ENCODE results near the gene SIGLEC1.

The SIGLEC1 gene

DNA sequence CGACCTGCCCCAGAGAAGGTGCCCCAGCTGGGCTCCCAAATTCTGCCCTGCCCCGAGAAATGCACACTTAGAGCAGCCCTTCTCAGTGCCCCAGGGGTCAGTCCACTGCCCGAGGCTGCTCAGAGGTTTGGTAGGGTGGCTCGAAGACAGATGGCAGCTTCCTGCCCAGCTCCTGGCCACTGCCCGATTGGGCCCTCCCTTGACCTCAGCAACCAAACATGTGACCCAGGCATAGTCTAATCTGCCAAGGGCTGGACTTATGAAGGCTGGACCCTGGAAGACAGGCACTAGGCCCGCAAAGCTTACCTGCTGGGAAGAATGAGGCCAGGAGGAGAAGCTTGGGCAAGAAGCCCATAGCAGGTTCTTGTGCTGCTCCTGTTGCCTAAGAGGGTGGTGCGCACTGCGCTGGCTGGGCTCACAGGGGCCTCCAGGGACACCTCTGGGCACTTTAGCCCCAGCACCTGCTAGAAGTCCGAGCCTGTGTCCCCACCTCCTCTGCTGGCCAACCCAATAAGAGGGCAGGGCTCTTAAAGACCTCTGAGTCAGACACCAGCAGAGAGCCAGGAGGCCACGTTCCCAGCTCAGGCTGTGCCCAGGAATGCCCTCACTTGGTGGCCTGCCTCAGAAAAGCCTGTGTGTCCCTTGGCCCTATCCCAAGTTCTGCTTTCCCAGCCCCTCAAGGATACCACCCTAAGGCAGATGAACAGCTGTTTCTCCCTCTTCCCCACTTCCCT is 5.5 kb downstream of the SIGLEC1 start:
- H3K4me3 ChIP-seq (ENCODE audit: low read depth, low read length): no peak overlapping the region
- no peak overlapping the region for H3K27ac ChIP-seq (ENCODE audit: low read depth, low read length)
- no peaks in the 10 kb centered on the region for H3K36me3 ChIP-seq (ENCODE audit: control insufficient read depth, insufficient read depth, low read length)
- H3K27me3 ChIP-seq (ENCODE audit: control insufficient read depth, insufficient read depth, low read length): no peaks in the 10 kb centered on the region; the same call in 1 of the 2 replicates
- H3K9ac ChIP-seq (ENCODE audit: low read length): no peak overlapping the region
- no peaks in the 10 kb centered on the region for H3K9me3 ChIP-seq (ENCODE audit: control insufficient read depth, insufficient read depth, low read depth, low read length)
- 0 out of 2 replicates have a peak, but pooled peaks cover 6% of the 10 kb centered on the region for H3K4me1 ChIP-seq (ENCODE audit: control insufficient read depth, insufficient read depth, low read length)

DNA sequence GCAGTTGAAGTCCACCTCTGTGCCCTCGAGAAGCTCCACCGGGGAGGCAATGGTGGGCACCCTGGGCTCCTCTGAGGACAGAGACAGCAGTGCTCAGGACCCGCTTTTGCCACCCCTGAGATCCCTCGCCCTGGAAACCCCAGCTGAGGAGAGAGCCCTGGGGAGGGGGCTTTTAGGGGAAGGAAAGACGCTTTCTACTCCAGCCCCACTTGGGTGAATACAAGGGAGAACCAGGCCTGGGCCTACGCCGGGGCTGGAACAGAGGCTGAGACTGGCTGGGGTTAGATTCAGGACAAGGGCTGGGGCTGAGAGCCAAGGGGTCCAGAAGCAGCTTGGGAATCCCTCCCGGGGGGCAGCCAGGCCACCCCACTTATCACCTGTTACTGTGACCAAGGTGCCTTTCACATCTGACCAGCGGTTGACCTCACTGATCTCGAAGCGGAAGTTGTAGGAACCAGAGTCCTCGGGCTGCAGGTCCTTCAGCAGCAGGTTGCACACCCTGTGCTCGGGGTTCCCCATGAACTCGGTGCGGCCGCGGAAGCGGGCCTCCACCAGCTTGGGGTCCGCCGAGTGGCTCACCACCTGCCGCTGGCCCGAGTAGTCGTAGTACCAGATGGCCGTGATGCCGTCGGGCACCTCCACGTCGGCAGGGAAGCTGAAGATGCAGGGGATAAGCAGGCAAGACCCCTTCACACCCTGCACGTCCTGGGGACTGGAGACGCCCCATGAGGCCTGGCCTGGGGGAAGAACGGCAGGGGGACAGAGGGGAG is 6.2 kb downstream of the SIGLEC1 start:
- no peaks in the 10 kb centered on the region for H3K9me3 ChIP-seq (ENCODE audit: control insufficient read depth, insufficient read depth, low read depth, low read length)
- H3K27ac ChIP-seq (ENCODE audit: low read depth, low read length): no peak overlapping the region
- H3K9ac ChIP-seq (ENCODE audit: low read length): no peak overlapping the region
- H3K4me3 ChIP-seq (ENCODE audit: low read depth, low read length): no peak overlapping the region
- 0 out of 2 replicates have a peak, but pooled peaks cover 6% of the 10 kb centered on the region for H3K4me1 ChIP-seq (ENCODE audit: control insufficient read depth, insufficient read depth, low read length)
- no peaks in the 10 kb centered on the region; the same call in 1 of the 2 replicates for H3K27me3 ChIP-seq (ENCODE audit: control insufficient read depth, insufficient read depth, low read length)
- H3K36me3 ChIP-seq (ENCODE audit: control insufficient read depth, insufficient read depth, low read length): no peaks in the 10 kb centered on the region

- Histone ChIP-seq H3K27ac (ENCODE audit: low read depth, low read length) (no peak overlapping the region), H3K4me3 (ENCODE audit: low read depth, low read length) (no peak overlapping the region), H3K4me1 (ENCODE audit: control insufficient read depth, insufficient read depth, low read length) (0 out of 2 replicates have a peak, but pooled peaks cover 3% of the 10 kb centered on the region), H3K27me3 (ENCODE audit: control insufficient read depth, insufficient read depth, low read length) (no peaks in the 10 kb centered on the region; the same call in 1 of the 2 replicates), H3K9ac (ENCODE audit: low read length) (no peak overlapping the region), H3K36me3 (ENCODE audit: control insufficient read depth, insufficient read depth, low read length) (no peaks in the 10 kb centered on the region), H3K9me3 (ENCODE audit: control insufficient read depth, insufficient read depth, low read depth, low read length) (no peaks in the 10 kb centered on the region)
Observed at GRCh38 chr20:3705491-3705969, 6.9 kb downstream of the SIGLEC1 start.

GRCh38 chr20:3704087-3704486 is 8.3 kb downstream of the SIGLEC1 start:
- no peaks in the 10 kb centered on the region for H3K36me3 ChIP-seq (ENCODE audit: control insufficient read depth, insufficient read depth, low read length)
- no peaks in the 10 kb centered on the region for H3K4me1 ChIP-seq (ENCODE audit: control insufficient read depth, insufficient read depth, low read length)
- no peak overlapping the region for H3K9ac ChIP-seq (ENCODE audit: low read length)
- no peaks in the 10 kb centered on the region for H3K9me3 ChIP-seq (ENCODE audit: control insufficient read depth, insufficient read depth, low read depth, low read length)
- H3K27me3 ChIP-seq (ENCODE audit: control insufficient read depth, insufficient read depth, low read length): no peaks in the 10 kb centered on the region; the same call in 1 of the 2 replicates
- no peak overlapping the region for H3K27ac ChIP-seq (ENCODE audit: low read depth, low read length)
- no peak overlapping the region for H3K4me3 ChIP-seq (ENCODE audit: low read depth, low read length)

GRCh38 chr20:3702611-3703391 is 9.6 kb downstream of the SIGLEC1 start:
- H3K36me3 ChIP-seq (ENCODE audit: control insufficient read depth, insufficient read depth, low read length): no peaks in the 10 kb centered on the region
- H3K27ac ChIP-seq (ENCODE audit: low read depth, low read length): no peak overlapping the region
- H3K9ac ChIP-seq (ENCODE audit: low read length): no peak overlapping the region
- H3K27me3 ChIP-seq (ENCODE audit: control insufficient read depth, insufficient read depth, low read length): no peaks in the 10 kb centered on the region; the same call in 1 of the 2 replicates
- no peaks in the 10 kb centered on the region for H3K9me3 ChIP-seq (ENCODE audit: control insufficient read depth, insufficient read depth, low read depth, low read length)
- no peak overlapping the region for H3K4me3 ChIP-seq (ENCODE audit: low read depth, low read length)
- H3K4me1 ChIP-seq (ENCODE audit: control insufficient read depth, insufficient read depth, low read length): no peaks in the 10 kb centered on the region

DNA sequence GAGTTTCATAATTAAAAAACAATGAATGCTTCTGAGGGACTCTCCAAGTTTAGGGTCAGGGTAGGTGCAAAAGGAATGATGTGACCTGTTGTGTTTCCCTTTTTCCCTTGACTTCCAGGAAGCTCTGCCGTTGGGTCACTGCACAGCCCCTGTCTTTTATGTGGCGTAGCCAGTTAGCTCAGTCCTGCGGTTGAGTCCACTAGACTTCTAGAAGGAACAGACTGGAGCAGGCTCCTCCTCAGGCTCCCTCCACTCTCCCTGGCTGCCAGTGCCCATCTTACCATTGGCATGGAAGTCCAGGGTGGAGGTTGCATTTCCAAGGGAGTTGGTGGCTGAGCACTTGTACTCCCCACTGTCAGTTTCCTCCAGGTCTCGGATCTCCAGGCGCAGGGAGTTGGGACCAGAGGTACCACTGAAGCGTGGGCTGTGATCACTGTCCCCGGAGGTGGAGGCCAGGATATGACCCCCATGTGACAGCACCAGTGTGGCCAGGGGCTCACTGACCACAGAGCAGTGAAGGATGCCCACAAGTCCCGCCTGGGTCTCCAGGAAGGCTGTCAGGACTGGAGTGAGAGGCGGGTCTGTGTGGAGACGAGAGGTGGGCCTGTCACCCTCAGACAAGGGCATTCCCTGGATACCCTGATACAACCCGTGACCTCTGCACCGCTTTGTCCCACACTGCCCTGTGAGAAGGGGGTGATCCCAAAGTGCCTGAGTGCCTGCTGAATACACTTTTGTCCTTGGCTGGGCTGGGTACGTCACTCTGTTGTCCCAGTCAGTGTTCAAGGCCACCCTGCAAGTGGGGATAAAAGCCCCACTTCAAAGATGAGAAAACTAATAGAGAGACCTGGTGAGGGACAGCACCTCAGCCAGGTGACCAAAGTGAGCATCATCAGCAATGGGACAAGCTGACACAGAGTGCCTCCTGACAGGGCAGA is 11.1 kb downstream of the SIGLEC1 start:
- Histone ChIP-seq H3K4me3 (ENCODE audit: low read depth, low read length) (no peak overlapping the region), H3K4me1 (ENCODE audit: control insufficient read depth, insufficient read depth, low read length) (no peaks in the 10 kb centered on the region), H3K36me3 (ENCODE audit: control insufficient read depth, insufficient read depth, low read length) (no peaks in the 10 kb centered on the region), H3K9me3 (ENCODE audit: control insufficient read depth, insufficient read depth, low read depth, low read length) (peaks cover 4% of the 10 kb centered on the region), H3K27ac (ENCODE audit: low read depth, low read length) (no peak overlapping the region), H3K9ac (ENCODE audit: low read length) (no peak overlapping the region), H3K27me3 (ENCODE audit: control insufficient read depth, insufficient read depth, low read length) (no peaks in the 10 kb centered on the region; the same call in 1 of the 2 replicates)

GRCh38 chr20:3699037-3699436 is 13.4 kb downstream of the SIGLEC1 start:
- Histone ChIP-seq H3K36me3 (ENCODE audit: control insufficient read depth, insufficient read depth, low read length) (no peaks in the 10 kb centered on the region), H3K9me3 (ENCODE audit: control insufficient read depth, insufficient read depth, low read depth, low read length) (peaks cover 6% of the 10 kb centered on the region), H3K27me3 (ENCODE audit: control insufficient read depth, insufficient read depth, low read length) (no peaks in the 10 kb centered on the region; the same call in 1 of the 2 replicates), H3K4me1 (ENCODE audit: control insufficient read depth, insufficient read depth, low read length) (no peaks in the 10 kb centered on the region), H3K9ac (ENCODE audit: low read length) (no peak overlapping the region), H3K27ac (ENCODE audit: low read depth, low read length) (no peak overlapping the region), H3K4me3 (ENCODE audit: low read depth, low read length) (no peak overlapping the region)

- Histone ChIP-seq H3K27ac (ENCODE audit: low read depth, low read length) (no peak overlapping the region), H3K9me3 (ENCODE audit: control insufficient read depth, insufficient read depth, low read depth, low read length) (peaks cover 6% of the 10 kb centered on the region), H3K27me3 (ENCODE audit: control insufficient read depth, insufficient read depth, low read length) (no peaks in the 10 kb centered on the region; the same call in 1 of the 2 replicates), H3K36me3 (ENCODE audit: control insufficient read depth, insufficient read depth, low read length) (no peaks in the 10 kb centered on the region), H3K4me3 (ENCODE audit: low read depth, low read length) (no peak overlapping the region), H3K9ac (ENCODE audit: low read length) (no peak overlapping the region), H3K4me1 (ENCODE audit: control insufficient read depth, insufficient read depth, low read length) (no peaks in the 10 kb centered on the region)
Observed at GRCh38 chr20:3698591-3699001, 13.8 kb downstream of the SIGLEC1 start.

- Histone ChIP-seq H3K9me3 (ENCODE audit: control insufficient read depth, insufficient read depth, low read depth, low read length) (peaks cover 6% of the 10 kb centered on the region), H3K4me1 (ENCODE audit: control insufficient read depth, insufficient read depth, low read length) (no peaks in the 10 kb centered on the region), H3K36me3 (ENCODE audit: control insufficient read depth, insufficient read depth, low read length) (no peaks in the 10 kb centered on the region), H3K27me3 (ENCODE audit: control insufficient read depth, insufficient read depth, low read length) (no peaks in the 10 kb centered on the region; the same call in 1 of the 2 replicates), H3K4me3 (ENCODE audit: low read depth, low read length) (no peak overlapping the region), H3K27ac (ENCODE audit: low read depth, low read length) (no peak overlapping the region), H3K9ac (ENCODE audit: low read length) (no peak overlapping the region)
Observed at GRCh38 chr20:3697588-3698305, 14.7 kb downstream of the SIGLEC1 start.

Measured in HUES6 (cell line).